GM23338 (cell line): ENCODE results near the gene USP31. TPM values are rescaled to one million over a fixed set of nuclear protein-coding genes. Genes with fewer than 3 reads are reported as not detected.

Source experiments
- ATAC-seq: fragments of 200-7000 bp; cut with Tn5 transposase; 3 replicates; pipeline ENCODE4 v1.9.1; 2020
- DNase-seq: peaks from one replicate; pipeline ENCODE4 v3.0.0-alpha.2; 2015; ENCODE audit warnings: low spot score
- H2AFZ ChIP-seq: fragments of 200-600 bp; sonication (generic); 2 replicates; pipeline ENCODE4 v1.8.0; 2016; ENCODE audit warnings: antibody characterized with exemption, mild to moderate bottlenecking, moderate library complexity
- H3F3A ChIP-seq: fragments of 200-600 bp; sonication (generic); replicated peaks from 2 replicates; pipeline ENCODE4 v1.8.0; 2017; ENCODE audit warnings: antibody characterized with exemption, mixed run types, low read depth
- H3K27ac ChIP-seq: fragments of 200-600 bp; sonication (generic); 2 replicates; pipeline ENCODE4 v1.6.1; 2016; ENCODE audit warnings: low read depth
- H3K27me3 ChIP-seq: fragments of 200-600 bp; sonication (generic); 2 replicates; pipeline ENCODE4 v1.8.0; 2016; ENCODE audit warnings: mild to moderate bottlenecking, mixed run types, moderate library complexity; ENCODE audit not compliant: insufficient read depth
- H3K36me3 ChIP-seq: fragments of 200-600 bp; sonication (generic); 2 replicates; pipeline ENCODE4 v1.8.0; 2016; ENCODE audit warnings: mild to moderate bottlenecking; ENCODE audit not compliant: insufficient read depth
- H3K4me1 ChIP-seq: fragments of 200-600 bp; sonication (generic); 2 replicates; pipeline ENCODE4 v1.8.0; 2016; ENCODE audit warnings: mild to moderate bottlenecking, moderate library complexity; ENCODE audit not compliant: insufficient read depth
- H3K4me2 ChIP-seq: fragments of 200-600 bp; sonication (generic); 2 replicates; pipeline ENCODE4 v1.7.1; 2017; ENCODE audit warnings: mixed run types
- H3K4me3 ChIP-seq: fragments of 200-600 bp; sonication (generic); 2 replicates; pipeline ENCODE4 v1.6.1; 2016; ENCODE audit warnings: mixed run types
- H3K79me2 ChIP-seq: fragments of 200-600 bp; sonication (generic); replicated peaks from 2 replicates; pipeline ENCODE4 v1.8.0; 2017; ENCODE audit warnings: mild to moderate bottlenecking; ENCODE audit not compliant: insufficient read depth
- H3K9me2 ChIP-seq: fragments of 200-600 bp; sonication (generic); 2 replicates; pipeline ENCODE4 v1.8.0; 2017; ENCODE audit not compliant: insufficient read depth
- H4K20me1 ChIP-seq: fragments of 200-600 bp; sonication (generic); replicated peaks from 2 replicates; pipeline ENCODE4 v1.8.0; 2017; ENCODE audit warnings: mild to moderate bottlenecking; ENCODE audit not compliant: insufficient read depth
- H3K27ac Mint-ChIP-seq: 2 replicates; pipeline ENCODE4 v1.8.0; 2020; ENCODE audit warnings: inconsistent platforms, mild to moderate bottlenecking, moderate library complexity, mixed read lengths
- H3K27me3 Mint-ChIP-seq: 3 replicates; pipeline ENCODE4 v1.8.0; 2022; ENCODE audit warnings: low read depth, mild to moderate bottlenecking, moderate library complexity, mixed read lengths, inconsistent platforms; ENCODE audit not compliant: insufficient read depth, poor library complexity
- H3K36me3 Mint-ChIP-seq: 3 replicates; pipeline ENCODE4 v1.8.0; 2021; ENCODE audit warnings: low read depth, mild to moderate bottlenecking, inconsistent platforms, moderate library complexity, mixed read lengths
- H3K4me1 Mint-ChIP-seq: 3 replicates; pipeline ENCODE4 v1.8.0; 2020; ENCODE audit warnings: mild to moderate bottlenecking, inconsistent platforms, mixed read lengths
- H3K4me3 Mint-ChIP-seq: 3 replicates; pipeline ENCODE4 v1.8.0; 2021; ENCODE audit warnings: moderate library complexity, mild to moderate bottlenecking, inconsistent platforms, mixed read lengths
- H3K9me3 Mint-ChIP-seq: 3 replicates; pipeline ENCODE4 v1.8.0; 2020; ENCODE audit warnings: moderate library complexity, mild to moderate bottlenecking, inconsistent platforms, mixed read lengths
- CREB1 ChIP-seq: fragments of 250-450 bp; sonication (Bioruptor Pico); IDR thresholded peaks from 2 replicates; pipeline ENCODE4 v1.5.0; 2020; ENCODE audit warnings: low read depth, mild to moderate bottlenecking, moderate library complexity
- CTCF ChIP-seq, 2 experiments: fragments of 200-600 bp in 1 of 2; sonication (generic) in 1 of 2; conservative IDR thresholded peaks; 2 replicates each; pipeline versions ENCODE4 v1.5.1 to v1.6.1; 2016 to 2017; ENCODE audit warnings: antibody characterized with exemption in 2 of 2, low read depth in 2 of 2, mild to moderate bottlenecking in 2 of 2, moderate library complexity in 1 of 2
- EZH2 ChIP-seq: fragments of 200-600 bp; sonication (generic); IDR thresholded peaks from one replicate; pipeline ENCODE4 v1.8.0; 2017; ENCODE audit warnings: antibody characterized with exemption, mild to moderate bottlenecking, low read depth; ENCODE audit not compliant: unreplicated experiment
- EZH2phosphoT487 ChIP-seq: fragments of 200-600 bp; sonication (generic); IDR thresholded peaks from one replicate; pipeline ENCODE4 v1.8.1; 2018; ENCODE audit warnings: antibody characterized with exemption; ENCODE audit not compliant: unreplicated experiment
- JUNB ChIP-seq: IDR thresholded peaks from one replicate; pipeline ENCODE4 v1.6.1; 2016; ENCODE audit warnings: antibody characterized with exemption; ENCODE audit not compliant: unreplicated experiment
- NANOG ChIP-seq: IDR thresholded peaks from 2 replicates; pipeline ENCODE4 v1.6.1; 2016; ENCODE audit warnings: antibody characterized with exemption, borderline replicate concordance
- POLR2AphosphoS5 ChIP-seq: IDR thresholded peaks from 2 replicates; pipeline ENCODE4 v1.6.1; 2016; ENCODE audit warnings: antibody characterized with exemption, low read depth
- STAT1 ChIP-seq: IDR thresholded peaks from one replicate; pipeline ENCODE4 v1.6.1; 2016; ENCODE audit warnings: antibody characterized with exemption; ENCODE audit not compliant: unreplicated experiment
- ZNF114 ChIP-seq: fragments of 250-450 bp; sonication (Bioruptor Pico); IDR thresholded peaks from 2 replicates; pipeline ENCODE4 v1.5.0; 2020; ENCODE audit warnings: mild to moderate bottlenecking, moderate library complexity
- polyA plus RNA-seq: library from polyadenylated mRNA; unstranded; fragments of >200 nt; fragmentation: Nextera tagmentation; extraction: Ambion mirVana; gene quantifications from 2 replicates; pipeline ENCODE4 v1.2.1, GENCODE V29; 2016
- total RNA-seq: library from RNA; depleted of rRNA; stranded (reverse); fragments of >200 nt; shearing (Covaris generic); gene quantifications from 2 replicates; pipeline ENCODE4 v1.2.3, GENCODE V29; 2014
- TF ChIP-seq, protein P1 (sequence below): fragments of 250-450 bp; sonication (Bioruptor Pico); IDR thresholded peaks from 2 replicates; pipeline ENCODE4 v1.5.0; 2020; ENCODE audit warnings: mild to moderate bottlenecking, moderate library complexity
- TF ChIP-seq, protein P2 (sequence below): IDR thresholded peaks from 2 replicates; pipeline ENCODE4 v1.6.1; 2016; ENCODE audit warnings: antibody characterized with exemption

Gene USP31
- total and polyA plus RNA-seq, 2 experiments from 2014 or later, result 4.3 to 17.9 TPM

GRCh38 chr16:23148513-23149266 is 562 bp downstream of the USP31 start:
- Mint-ChIP-seq H3K36me3 (peaks cover 5% of the 10 kb centered on the region; the same call in 1 of the 3 replicates), H3K9me3 (no peaks in the 10 kb centered on the region; the same call in 2 of the 3 replicates), H3K27me3 (peaks cover 6% of the 10 kb centered on the region), H3K4me3 (peak overlapping the region; percentile 94), H3K27ac (no peak overlapping the region), H3K4me1 (peaks cover 39% of the 10 kb centered on the region)
- Histone ChIP-seq H3F3A (no peaks in the 10 kb centered on the region), H3K4me3 (peak overlapping the region; percentile 86), H3K36me3 (no peaks in the 10 kb centered on the region), H4K20me1 (peaks cover 22% of the 10 kb centered on the region), H3K27ac (no peak overlapping the region), H2AFZ (peak overlapping the region; percentile 78), H3K4me2 (peak overlapping the region; percentile 91), H3K4me1 (peaks cover 35% of the 10 kb centered on the region), H3K9me2 (no peaks in the 10 kb centered on the region), H3K27me3 (peaks cover 8% of the 10 kb centered on the region; the same call in 1 of the 2 replicates), H3K79me2 (peaks cover 46% of the 10 kb centered on the region)
- ATAC-seq, result peak; percentile 37
- DNase-seq, result peak; percentile 57
- no peak for TF ChIP-seq NANOG
- no peak for TF ChIP-seq CREB1
- TF ChIP-seq EZH2, result no peak
- TF ChIP-seq EZH2phosphoT487, result no peak
- TF ChIP-seq, protein P1, sequence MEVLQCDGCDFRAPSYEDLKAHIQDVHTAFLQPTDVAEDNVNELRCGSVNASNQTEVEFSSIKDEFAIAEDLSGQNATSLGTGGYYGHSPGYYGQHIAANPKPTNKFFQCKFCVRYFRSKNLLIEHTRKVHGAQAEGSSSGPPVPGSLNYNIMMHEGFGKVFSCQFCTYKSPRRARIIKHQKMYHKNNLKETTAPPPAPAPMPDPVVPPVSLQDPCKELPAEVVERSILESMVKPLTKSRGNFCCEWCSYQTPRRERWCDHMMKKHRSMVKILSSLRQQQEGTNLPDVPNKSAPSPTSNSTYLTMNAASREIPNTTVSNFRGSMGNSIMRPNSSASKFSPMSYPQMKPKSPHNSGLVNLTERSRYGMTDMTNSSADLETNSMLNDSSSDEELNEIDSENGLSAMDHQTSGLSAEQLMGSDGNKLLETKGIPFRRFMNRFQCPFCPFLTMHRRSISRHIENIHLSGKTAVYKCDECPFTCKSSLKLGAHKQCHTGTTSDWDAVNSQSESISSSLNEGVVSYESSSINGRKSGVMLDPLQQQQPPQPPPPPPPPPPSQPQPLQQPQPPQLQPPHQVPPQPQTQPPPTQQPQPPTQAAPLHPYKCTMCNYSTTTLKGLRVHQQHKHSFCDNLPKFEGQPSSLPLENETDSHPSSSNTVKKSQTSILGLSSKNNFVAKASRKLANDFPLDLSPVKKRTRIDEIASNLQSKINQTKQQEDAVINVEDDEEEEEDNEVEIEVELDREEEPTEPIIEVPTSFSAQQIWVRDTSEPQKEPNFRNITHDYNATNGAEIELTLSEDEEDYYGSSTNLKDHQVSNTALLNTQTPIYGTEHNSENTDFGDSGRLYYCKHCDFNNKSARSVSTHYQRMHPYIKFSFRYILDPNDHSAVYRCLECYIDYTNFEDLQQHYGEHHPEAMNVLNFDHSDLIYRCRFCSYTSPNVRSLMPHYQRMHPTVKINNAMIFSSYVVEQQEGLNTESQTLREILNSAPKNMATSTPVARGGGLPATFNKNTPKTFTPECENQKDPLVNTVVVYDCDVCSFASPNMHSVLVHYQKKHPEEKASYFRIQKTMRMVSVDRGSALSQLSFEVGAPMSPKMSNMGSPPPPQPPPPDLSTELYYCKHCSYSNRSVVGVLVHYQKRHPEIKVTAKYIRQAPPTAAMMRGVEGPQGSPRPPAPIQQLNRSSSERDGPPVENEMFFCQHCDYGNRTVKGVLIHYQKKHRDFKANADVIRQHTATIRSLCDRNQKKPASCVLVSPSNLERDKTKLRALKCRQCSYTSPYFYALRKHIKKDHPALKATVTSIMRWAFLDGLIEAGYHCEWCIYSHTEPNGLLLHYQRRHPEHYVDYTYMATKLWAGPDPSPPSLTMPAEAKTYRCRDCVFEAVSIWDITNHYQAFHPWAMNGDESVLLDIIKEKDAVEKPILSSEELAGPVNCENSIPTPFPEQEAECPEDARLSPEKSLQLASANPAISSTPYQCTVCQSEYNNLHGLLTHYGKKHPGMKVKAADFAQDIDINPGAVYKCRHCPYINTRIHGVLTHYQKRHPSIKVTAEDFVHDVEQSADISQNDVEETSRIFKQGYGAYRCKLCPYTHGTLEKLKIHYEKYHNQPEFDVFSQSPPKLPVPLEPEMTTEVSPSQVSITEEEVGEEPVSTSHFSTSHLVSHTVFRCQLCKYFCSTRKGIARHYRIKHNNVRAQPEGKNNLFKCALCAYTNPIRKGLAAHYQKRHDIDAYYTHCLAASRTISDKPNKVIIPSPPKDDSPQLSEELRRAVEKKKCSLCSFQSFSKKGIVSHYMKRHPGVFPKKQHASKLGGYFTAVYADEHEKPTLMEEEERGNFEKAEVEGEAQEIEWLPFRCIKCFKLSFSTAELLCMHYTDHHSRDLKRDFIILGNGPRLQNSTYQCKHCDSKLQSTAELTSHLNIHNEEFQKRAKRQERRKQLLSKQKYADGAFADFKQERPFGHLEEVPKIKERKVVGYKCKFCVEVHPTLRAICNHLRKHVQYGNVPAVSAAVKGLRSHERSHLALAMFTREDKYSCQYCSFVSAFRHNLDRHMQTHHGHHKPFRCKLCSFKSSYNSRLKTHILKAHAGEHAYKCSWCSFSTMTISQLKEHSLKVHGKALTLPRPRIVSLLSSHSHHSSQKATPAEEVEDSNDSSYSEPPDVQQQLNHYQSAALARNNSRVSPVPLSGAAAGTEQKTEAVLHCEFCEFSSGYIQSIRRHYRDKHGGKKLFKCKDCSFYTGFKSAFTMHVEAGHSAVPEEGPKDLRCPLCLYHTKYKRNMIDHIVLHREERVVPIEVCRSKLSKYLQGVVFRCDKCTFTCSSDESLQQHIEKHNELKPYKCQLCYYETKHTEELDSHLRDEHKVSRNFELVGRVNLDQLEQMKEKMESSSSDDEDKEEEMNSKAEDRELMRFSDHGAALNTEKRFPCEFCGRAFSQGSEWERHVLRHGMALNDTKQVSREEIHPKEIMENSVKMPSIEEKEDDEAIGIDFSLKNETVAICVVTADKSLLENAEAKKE, result no peak
- TF ChIP-seq CTCF (conservative IDR thresholded peaks at IDR 0.05; ENCODE audit: low read depth in 2 of 2), result no peak
- TF ChIP-seq JUNB, result no peak
- TF ChIP-seq, protein P2, sequence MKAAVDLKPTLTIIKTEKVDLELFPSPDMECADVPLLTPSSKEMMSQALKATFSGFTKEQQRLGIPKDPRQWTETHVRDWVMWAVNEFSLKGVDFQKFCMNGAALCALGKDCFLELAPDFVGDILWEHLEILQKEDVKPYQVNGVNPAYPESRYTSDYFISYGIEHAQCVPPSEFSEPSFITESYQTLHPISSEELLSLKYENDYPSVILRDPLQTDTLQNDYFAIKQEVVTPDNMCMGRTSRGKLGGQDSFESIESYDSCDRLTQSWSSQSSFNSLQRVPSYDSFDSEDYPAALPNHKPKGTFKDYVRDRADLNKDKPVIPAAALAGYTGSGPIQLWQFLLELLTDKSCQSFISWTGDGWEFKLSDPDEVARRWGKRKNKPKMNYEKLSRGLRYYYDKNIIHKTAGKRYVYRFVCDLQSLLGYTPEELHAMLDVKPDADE, result no peak
- no peak for TF ChIP-seq POLR2AphosphoS5
- no peak for TF ChIP-seq ZNF114 (CRISPR knock-in tag)
- TF ChIP-seq STAT1, result no peak
